B cell (primary cell): ENCODE data around the gene MBP. TPM values are rescaled to one million over a fixed set of nuclear protein-coding genes. Genes with fewer than 3 reads are reported as not detected.

Source experiments
- ATAC-seq: fragments of 200-7000 bp; cut with Tn5 transposase; one replicate; pipeline ENCODE4 v1.10.0; 2021; ENCODE audit warnings: low read depth, mild to moderate bottlenecking, moderate number of reproducible peaks, moderate library complexity
- CTCF ChIA-PET: fragments of 350-600 bp; sonication (Branson Sonifier 250); formaldehyde crosslinking; loops from one replicate; lab custom pipeline; 2021; ENCODE audit warnings: antibody characterized with exemption, inconsistent platforms; lab: Charles Lee
- POLR2A ChIA-PET: fragments of 350-600 bp; sonication (Branson Sonifier 250); formaldehyde crosslinking; loops from one replicate; lab custom pipeline; 2021; ENCODE audit warnings: antibody characterized with exemption; lab: Charles Lee
- DNase-seq: peaks from one replicate; pipeline ENCODE4 v3.0.0; 2013
- H2AFZ ChIP-seq: 2 replicates; pipeline ENCODE4 v1.6.1; 2012; ENCODE audit warnings: mild to moderate bottlenecking, low read depth, low read length; ENCODE audit not compliant: insufficient read depth, poor library complexity, severe bottlenecking
- H3K27ac ChIP-seq, 2 donors: 1 replicate in 1 of 2; 2 replicates in 1 of 2; pipeline ENCODE4 v1.5.1; 2012 to 2013; ENCODE audit warnings: low read length in 2 of 2, mild to moderate bottlenecking in 2 of 2, moderate library complexity in 1 of 2
- H3K27me3 ChIP-seq, 4 experiments: fragments of 200-600 bp in 1 of 4; sonication (generic) in 1 of 4; replicated peaks in 1 of 4; 1 replicate in 2 of 4; 2 replicates in 2 of 4; pipeline versions ENCODE4 v1.6.1 to v1.7.0; 2013 to 2016; ENCODE audit warnings: low read length in 3 of 4, mild to moderate bottlenecking in 2 of 4, mixed read lengths in 1 of 4, moderate library complexity in 1 of 4; ENCODE audit not compliant: insufficient read depth in 4 of 4, control insufficient read depth in 3 of 4; ENCODE audit errors: control extremely low read depth in 1 of 4
- H3K36me3 ChIP-seq, 2 experiments: replicated peaks in 1 of 2; 1 replicate in 1 of 2; 2 replicates in 1 of 2; pipeline versions ENCODE4 v1.6.1 to v1.7.1; 2013; ENCODE audit warnings: low read length in 1 of 2; ENCODE audit not compliant: insufficient read depth in 2 of 2, control insufficient read depth in 1 of 2; ENCODE audit errors: control extremely low read depth in 1 of 2, extremely low read depth in 1 of 2
- H3K4me1 ChIP-seq, 2 donors: fragments of 200-600 bp in 1 of 2; sonication (generic) in 1 of 2; 1 replicate in 1 of 2; 2 replicates in 1 of 2; pipeline versions ENCODE4 v1.5.1 to v1.6.1; 2013 to 2017; ENCODE audit warnings: low read length in 2 of 2; ENCODE audit not compliant: control insufficient read depth in 2 of 2, insufficient read depth in 2 of 2
- H3K4me2 ChIP-seq: replicated peaks from 2 replicates; pipeline ENCODE3; 2012; ENCODE audit warnings: mild to moderate bottlenecking, low read depth, low read length; ENCODE audit not compliant: poor library complexity, severe bottlenecking
- H3K4me3 ChIP-seq, 5 experiments: fragments of 200-600 bp in 1 of 5; sonication (generic) in 1 of 5; 1 replicate in 3 of 5; 2 replicates in 2 of 5; pipeline versions ENCODE4 v1.5.1 to v1.7.0; 2011 to 2016; ENCODE audit warnings: low read length in 4 of 5, mild to moderate bottlenecking in 4 of 5, low read depth in 2 of 5, control low read depth in 1 of 5, moderate library complexity in 1 of 5; ENCODE audit not compliant: insufficient read depth in 1 of 5; ENCODE audit errors: control extremely low read depth in 1 of 5, extremely low read depth in 1 of 5
- H3K79me2 ChIP-seq: fragments of 200-600 bp; sonication (generic); one replicate; pipeline ENCODE4 v1.6.0; 2016; ENCODE audit warnings: low read length; ENCODE audit not compliant: control insufficient read depth, insufficient read depth
- H3K9ac ChIP-seq: fragments of 200-600 bp; sonication (generic); 2 replicates; pipeline ENCODE4 v1.6.1; 2017; ENCODE audit warnings: mild to moderate bottlenecking, low read length, moderate library complexity
- H3K9me3 ChIP-seq, 3 donors: one replicate each; pipeline versions ENCODE4 v1.6.1 to v1.7.1; 2013; ENCODE audit warnings: low read length in 2 of 3; ENCODE audit not compliant: control insufficient read depth in 2 of 3, insufficient read depth in 1 of 3; ENCODE audit errors: control extremely low read depth in 1 of 3
- H4K20me1 ChIP-seq: 2 replicates; pipeline ENCODE4 v1.6.0; 2012; ENCODE audit warnings: mild to moderate bottlenecking, low read length; ENCODE audit not compliant: insufficient read depth, control insufficient read depth, poor library complexity, severe bottlenecking
- H3K27ac Mint-ChIP-seq: one replicate; pipeline ENCODE4 v1.8.0; 2021; ENCODE audit warnings: mixed read lengths
- H3K27me3 Mint-ChIP-seq: one replicate; pipeline ENCODE4 v1.8.0; 2021; ENCODE audit warnings: mixed read lengths
- H3K4me1 Mint-ChIP-seq: one replicate; pipeline ENCODE4 v1.8.0; 2021; ENCODE audit warnings: mixed read lengths
- H3K4me3 Mint-ChIP-seq: one replicate; pipeline ENCODE4 v1.8.0; 2021; ENCODE audit warnings: mixed read lengths
- H3K9me3 Mint-ChIP-seq: one replicate; pipeline ENCODE4 v1.8.0; 2022; ENCODE audit warnings: mixed read lengths; ENCODE audit not compliant: insufficient read depth
- EZH2 ChIP-seq: IDR thresholded peaks from 2 replicates; pipeline ENCODE4 v1.6.1; 2012; ENCODE audit warnings: borderline replicate concordance, low read depth, mild to moderate bottlenecking, moderate library complexity, low read length; ENCODE audit not compliant: insufficient read depth, poor library complexity, severe bottlenecking
- WGBS: methylation state at CpG from one replicate; pipeline ENCODE4 v1.1.5; 2013; ENCODE audit warnings: missing lambda C conversion rate; ENCODE audit not compliant: insufficient coverage; 5-methylcytosine and 5-hydroxymethylcytosine counted together
- intact Hi-C: fragments of 100-400 bp; cut with micrococcal nuclease; formaldehyde crosslinking; loops from one replicate; pipeline ENCODE4 v1.10.0; 2022
- polyA plus RNA-seq: library from polyadenylated mRNA; depleted of rRNA; stranded (reverse); fragments of >200 nt; gene quantifications from 2 replicates; pipeline ENCODE4 v1.2.3, GENCODE V29; 2012
- total RNA-seq, 2 donors: library from RNA; stranded (reverse); fragments of 120-200 nt in 1 of 2; gene quantifications; 1 replicate in 1 of 2; 2 replicates in 1 of 2; pipeline versions ENCODE4 v1.2.3 to v1.2.4, GENCODE V29; 2013 to 2022
- TF ChIP-seq, protein P1 (sequence below): fragments of 200-600 bp; IDR thresholded peaks from one replicate; pipeline ENCODE4 v1.8.0; 2022; ENCODE audit warnings: antibody characterized with exemption, mild to moderate bottlenecking

MBP gene
- total and polyA plus RNA-seq, 2 donors (not counting 1 experiment from before 2014, with no cell fraction given): 30.1 to 192 TPM

DNA sequence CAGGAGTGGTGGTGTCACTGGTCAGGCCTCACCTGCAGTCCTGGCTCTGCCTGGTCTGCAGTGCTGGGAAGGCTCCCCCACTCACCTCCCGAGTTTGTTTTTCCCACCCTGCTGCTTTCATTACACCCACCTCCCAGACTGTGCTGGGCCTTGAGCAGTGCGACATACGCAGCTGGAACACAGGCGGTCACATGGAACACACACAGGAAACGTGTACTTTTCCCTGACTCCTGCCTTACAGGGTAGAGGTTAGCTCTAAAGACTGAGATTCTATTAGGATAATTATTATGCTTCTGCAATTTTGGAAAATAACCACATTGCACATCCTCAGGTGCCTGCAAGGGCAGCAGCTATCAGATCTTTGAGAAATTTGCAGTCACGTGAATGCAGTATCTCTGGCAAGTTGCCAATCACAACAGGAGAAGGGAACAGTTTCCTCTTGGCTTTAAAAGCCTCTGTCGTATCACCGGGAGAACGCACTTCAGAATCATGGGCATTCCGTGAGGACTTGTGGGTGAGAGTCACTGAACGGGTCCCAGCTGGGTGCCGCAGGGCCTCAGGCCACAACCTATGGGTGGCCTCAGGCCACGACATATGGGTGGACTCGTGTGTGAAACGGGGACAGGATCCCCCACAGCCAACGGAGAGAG lies 173.8 kb downstream of the MBP start:
- intact Hi-C loops: no loop called here
- Mint-ChIP-seq H3K4me3 (no peak overlapping the region), H3K4me1 (peaks cover 33% of the 10 kb centered on the region), H3K27me3 (no peaks in the 10 kb centered on the region), H3K27ac (peak overlapping the region; percentile 32), H3K9me3 (no peaks in the 10 kb centered on the region)
- H4K20me1 ChIP-seq: no peaks in the 10 kb centered on the region
- peaks cover 6% of the 10 kb centered on the region for H3K79me2 ChIP-seq
- H2AFZ ChIP-seq: no peak overlapping the region
- H3K9me3 ChIP-seq: no peaks in the 10 kb centered on the region
- ATAC-seq (no peak), DNase-seq (no peak)
- TF ChIP-seq, protein P1, sequence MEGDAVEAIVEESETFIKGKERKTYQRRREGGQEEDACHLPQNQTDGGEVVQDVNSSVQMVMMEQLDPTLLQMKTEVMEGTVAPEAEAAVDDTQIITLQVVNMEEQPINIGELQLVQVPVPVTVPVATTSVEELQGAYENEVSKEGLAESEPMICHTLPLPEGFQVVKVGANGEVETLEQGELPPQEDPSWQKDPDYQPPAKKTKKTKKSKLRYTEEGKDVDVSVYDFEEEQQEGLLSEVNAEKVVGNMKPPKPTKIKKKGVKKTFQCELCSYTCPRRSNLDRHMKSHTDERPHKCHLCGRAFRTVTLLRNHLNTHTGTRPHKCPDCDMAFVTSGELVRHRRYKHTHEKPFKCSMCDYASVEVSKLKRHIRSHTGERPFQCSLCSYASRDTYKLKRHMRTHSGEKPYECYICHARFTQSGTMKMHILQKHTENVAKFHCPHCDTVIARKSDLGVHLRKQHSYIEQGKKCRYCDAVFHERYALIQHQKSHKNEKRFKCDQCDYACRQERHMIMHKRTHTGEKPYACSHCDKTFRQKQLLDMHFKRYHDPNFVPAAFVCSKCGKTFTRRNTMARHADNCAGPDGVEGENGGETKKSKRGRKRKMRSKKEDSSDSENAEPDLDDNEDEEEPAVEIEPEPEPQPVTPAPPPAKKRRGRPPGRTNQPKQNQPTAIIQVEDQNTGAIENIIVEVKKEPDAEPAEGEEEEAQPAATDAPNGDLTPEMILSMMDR: no peak
- TF ChIP-seq EZH2: no peak
- peaks cover 25 to 27% of the 10 kb centered on the region in 2 donors for H3K4me1 ChIP-seq
- CTCF ChIA-PET: interaction anchor here (0.8 to 15.9 kb wide), 3 partner anchors 21 to 252 kb away, joined by 3 to 287 read pairs (median 3); no protein-coding TSS in a partner anchor
- H3K36me3 ChIP-seq: peaks cover 0 to 43% of the 10 kb centered on the region in 2 experiments
- H3K4me3 ChIP-seq: no peak overlapping the region
- H3K4me2 ChIP-seq: no peak overlapping the region
- no peak overlapping the region for H3K27ac ChIP-seq
- 88% methylated on average over 16 of the region's 16 CpGs for WGBS
- POLR2A ChIA-PET: interaction anchor here (1.7 kb wide), 1 partner anchor 18 kb away, joined by 5 read pairs; no protein-coding TSS in a partner anchor
- H3K9ac ChIP-seq: no peak overlapping the region
- H3K27me3 ChIP-seq: no peaks in the 10 kb centered on the region
